8988T (cell line): ENCODE data around the gene PABPC1L.

Experiments
- DNase-seq: peaks from one replicate; pipeline ENCODE4 v3.0.0; 2011

PABPC1L gene

DNA sequence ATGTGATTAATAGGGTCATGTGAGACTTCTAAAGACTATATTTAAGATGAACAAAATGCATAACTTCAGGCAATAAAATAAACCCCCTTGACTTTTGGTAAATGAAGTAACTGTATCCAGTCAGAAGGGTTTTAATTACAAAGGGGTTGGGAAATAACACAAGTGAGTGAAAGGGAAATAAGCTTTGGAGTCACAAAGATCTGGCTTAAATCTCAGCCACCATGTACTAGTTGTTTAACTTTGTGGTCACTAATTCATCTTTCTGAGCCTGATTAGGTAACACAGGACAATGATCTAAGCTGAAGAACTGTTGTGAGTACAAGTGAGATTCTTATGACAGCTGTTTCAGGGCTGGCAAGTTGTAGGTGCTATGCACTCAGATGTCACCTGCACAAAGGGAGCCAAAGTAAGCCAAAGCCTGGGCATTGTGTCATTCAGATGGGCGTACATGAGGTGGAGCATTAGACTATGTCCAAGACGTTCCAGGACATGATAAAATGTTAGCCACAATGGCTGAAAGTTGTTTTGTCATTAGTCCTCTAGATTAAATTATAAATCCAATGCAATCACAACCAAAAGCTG is 36.5 kb downstream of the PABPC1L start:
- DNase-seq = no peak

- no peak for DNase-seq
These were observed 38.2 kb downstream of the PABPC1L start for GRCh38 chr20:44948107-44948506.

GRCh38 chr20:44948513-44948912 is 38.7 kb downstream of the PABPC1L start:
- DNase-seq = no peak

GRCh38 chr20:44950368-44950767 is 40.5 kb downstream of the PABPC1L start:
- no peak for DNase-seq

GRCh38 chr20:44952731-44953130 is 42.9 kb downstream of the PABPC1L start:
- DNase-seq = no peak

GRCh38 chr20:44954211-44954610 is 44.4 kb downstream of the PABPC1L start:
- DNase-seq = no peak

GRCh38 chr20:44955270-44955669 is 45.4 kb downstream of the PABPC1L start:
- no peak for DNase-seq

DNA sequence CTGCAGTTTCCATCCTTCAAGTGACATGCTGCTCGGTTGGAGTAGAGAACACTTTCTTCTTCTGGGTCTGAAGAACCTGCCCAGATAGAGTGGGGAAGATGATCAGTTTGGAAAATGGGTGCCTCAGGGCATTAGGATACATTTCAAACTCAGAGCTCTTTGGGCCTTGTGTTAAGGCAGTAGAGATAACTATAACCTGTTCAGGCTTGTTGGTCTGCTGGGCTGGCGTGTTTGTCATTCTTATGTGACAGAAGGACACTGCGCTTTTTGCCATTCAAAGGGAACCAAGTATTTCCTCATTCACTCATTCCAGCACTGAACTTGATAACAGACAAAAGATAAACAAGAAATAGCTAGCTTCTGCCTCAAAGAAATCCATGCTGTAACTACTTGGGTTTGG is 46.5 kb downstream of the PABPC1L start:
- DNase-seq = no peak

DNA sequence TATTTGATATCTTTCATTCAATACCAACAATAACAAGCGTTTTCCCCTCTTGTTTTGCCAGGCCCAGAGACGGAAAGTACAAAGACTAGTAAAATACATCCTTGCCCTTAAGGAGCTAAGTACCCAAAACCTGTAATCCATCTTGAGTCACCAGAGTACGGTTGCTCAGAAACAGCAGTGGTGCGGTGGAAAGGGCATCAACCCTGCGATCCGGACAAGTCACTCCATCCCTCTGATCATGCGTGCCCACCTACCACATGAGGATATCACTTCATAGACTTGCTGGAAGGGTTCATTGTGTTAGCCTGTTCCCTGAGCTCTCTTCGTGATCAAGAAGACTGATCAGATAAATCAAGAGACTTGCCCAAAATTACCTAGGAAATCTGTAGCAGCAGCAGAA is 48.4 kb downstream of the PABPC1L start:
- DNase-seq = no peak

- no peak for DNase-seq
These were observed 49.3 kb downstream of the PABPC1L start for GRCh38 chr20:44959082-44959637.

DNA sequence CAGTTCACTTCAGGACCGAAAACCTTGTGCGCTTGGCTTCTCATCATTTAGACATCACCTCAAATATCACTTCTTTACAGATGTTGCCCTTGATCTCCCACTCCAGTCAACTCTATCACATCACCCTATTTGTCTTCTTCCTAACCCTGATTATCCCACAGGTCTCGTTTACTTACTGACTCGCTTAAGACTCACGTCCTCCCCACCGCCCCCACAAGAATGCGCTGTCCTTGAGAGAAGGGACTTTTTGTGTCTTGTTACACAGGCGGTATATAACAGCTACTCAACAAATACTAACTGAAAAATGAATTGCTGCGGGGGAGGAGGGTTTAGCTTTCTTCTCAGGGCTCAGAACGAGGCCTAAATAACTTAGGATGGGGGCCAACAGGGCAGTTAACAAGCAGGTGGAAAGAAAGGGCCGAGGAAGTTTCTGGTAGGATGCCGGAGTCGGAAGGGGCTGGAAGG is 49.8 kb downstream of the PABPC1L start:
- no peak for DNase-seq

- DNase-seq = peak; percentile 94
These were observed 50.4 kb downstream of the PABPC1L start, which contains the start of gene TOMM34 for GRCh38 chr20:44960103-44960852. Gene TOMM34, minus strand, starts transcription at chr20:44960397. Its CDS starts 64 bp downstream, at chr20:44960333.

- DNase-seq = no peak
These were observed 51.4 kb downstream of the PABPC1L start for GRCh38 chr20:44961011-44961869.

DNA sequence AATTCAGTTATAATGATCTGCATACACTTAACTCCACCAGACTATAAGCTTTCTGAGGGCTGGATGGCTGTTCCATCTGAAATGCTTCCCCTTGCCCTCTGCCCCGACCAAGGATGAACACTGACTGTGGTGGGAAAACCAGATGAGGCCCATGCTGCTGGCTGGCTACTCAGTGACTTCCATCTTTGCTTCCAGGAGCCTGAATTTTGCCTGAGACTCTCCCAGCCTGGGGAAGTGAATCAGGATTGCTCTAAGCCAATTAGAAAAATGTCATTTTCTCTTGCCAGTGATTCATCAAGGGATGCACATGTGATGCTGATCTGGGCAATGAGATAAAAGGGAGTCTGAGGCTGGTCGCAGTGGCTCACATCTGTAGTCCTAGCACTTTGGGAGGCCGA is 52.0 kb downstream of the PABPC1L start:
- DNase-seq = no peak

GRCh38 chr20:44962483-44962882 is 52.6 kb downstream of the PABPC1L start:
- no peak for DNase-seq

- no peak for DNase-seq
These were observed 53.7 kb downstream of the PABPC1L start for GRCh38 chr20:44963325-44964215.

- DNase-seq = no peak
These were observed 55.8 kb downstream of the PABPC1L start for GRCh38 chr20:44965651-44966029.

- DNase-seq = peak; percentile 81
These were observed 56.4 kb downstream of the PABPC1L start, which contains the start of gene STK4 for GRCh38 chr20:44966030-44966961. Gene STK4, plus strand, starts transcription at chr20:44966512. Its CDS starts 57 bp downstream, at chr20:44966569.

DNA sequence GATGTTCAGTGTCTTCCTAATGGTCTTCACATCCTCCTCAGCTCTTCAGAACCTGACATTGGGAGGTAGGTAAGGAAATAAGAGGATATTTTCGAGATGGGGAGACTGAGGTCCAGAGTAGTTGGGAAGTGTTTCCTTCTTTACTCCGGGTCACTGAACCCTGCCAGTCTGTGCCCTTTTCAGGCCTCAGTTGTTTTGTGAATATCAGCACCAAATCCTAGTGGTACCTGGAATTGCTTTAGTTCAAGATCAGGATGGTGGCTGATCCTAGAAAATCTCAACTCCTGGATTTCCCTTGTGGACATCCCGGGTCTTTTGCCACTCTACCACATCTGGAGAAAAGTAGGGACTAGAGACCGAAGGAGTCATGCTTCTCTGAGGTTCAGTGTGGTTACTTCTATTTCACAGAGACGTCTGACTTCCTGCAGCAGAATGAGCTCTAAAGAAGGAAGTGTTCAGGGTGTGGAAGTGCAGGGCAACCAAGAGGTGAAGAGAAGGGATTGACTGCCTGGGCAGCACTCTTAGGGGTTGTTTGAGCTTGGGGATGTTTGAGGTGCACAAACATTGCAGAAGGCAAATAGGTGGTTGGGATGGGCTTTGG is 57.4 kb downstream of the PABPC1L start:
- no peak for DNase-seq

GRCh38 chr20:44969300-44969894 is 59.5 kb downstream of the PABPC1L start:
- no peak for DNase-seq
